ENCODE measurements around the gene ANKRD29. TPM values are rescaled to one million over a fixed set of nuclear protein-coding genes. Genes with fewer than 3 reads are reported as not detected.
"Not testable (repeated sequence)": the region's sequence is repeated elsewhere in the genome, so short reads cannot be mapped to it uniquely, and the experiment has no call there.

The ANKRD29 gene
- total RNA-seq, 1 donor from 2014 or later = 72.0 TPM

DNA sequence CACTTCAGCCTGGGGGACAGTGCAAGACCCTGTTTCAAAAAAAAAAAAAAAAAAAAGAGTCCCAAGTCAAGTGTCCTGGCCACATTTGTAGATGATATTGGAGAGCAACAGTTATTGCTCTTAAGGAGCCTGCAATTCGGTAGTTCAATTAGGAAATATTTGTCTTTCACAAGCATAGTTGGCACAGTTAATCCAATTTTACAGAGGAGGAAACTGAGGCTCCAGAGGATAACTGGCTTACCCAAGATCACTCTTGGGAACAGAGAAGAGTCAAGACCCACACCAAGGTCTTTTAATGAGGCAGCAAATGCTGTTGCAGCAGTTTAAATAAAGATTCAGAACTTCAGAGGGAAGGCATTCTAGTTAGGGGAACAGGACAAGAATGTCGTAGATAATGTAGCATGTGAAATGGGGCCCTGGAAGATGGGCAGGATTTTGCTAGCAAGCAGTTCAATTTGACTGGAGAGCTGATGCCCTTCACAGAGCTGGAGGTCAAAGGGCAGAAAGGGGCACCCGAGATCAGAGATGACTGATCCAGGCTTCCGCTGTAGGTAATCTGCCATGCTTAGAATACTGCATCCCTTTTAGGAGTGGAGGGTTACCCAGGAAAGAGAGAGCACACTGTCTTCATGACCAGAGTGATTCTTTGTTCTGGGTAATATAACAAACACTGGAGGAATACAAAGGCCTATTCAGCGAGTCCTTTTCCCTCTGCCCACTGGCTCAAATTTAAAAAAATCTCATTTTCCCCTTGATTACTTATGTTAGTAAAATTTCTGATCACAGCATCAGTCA lies 79.4 kb downstream of the ANKRD29 start:
- Histone ChIP-seq H3K27ac (no peak overlapping the region), H3K4me1 (peaks cover 52% of the 10 kb centered on the region), H3K4me3 (peak overlapping the region; percentile 95), H3K27me3 (no peaks in the 10 kb centered on the region), H3K9me3 (no peaks in the 10 kb centered on the region), H3K36me3 (no peaks in the 10 kb centered on the region)
- TF ChIP-seq, protein P1, sequence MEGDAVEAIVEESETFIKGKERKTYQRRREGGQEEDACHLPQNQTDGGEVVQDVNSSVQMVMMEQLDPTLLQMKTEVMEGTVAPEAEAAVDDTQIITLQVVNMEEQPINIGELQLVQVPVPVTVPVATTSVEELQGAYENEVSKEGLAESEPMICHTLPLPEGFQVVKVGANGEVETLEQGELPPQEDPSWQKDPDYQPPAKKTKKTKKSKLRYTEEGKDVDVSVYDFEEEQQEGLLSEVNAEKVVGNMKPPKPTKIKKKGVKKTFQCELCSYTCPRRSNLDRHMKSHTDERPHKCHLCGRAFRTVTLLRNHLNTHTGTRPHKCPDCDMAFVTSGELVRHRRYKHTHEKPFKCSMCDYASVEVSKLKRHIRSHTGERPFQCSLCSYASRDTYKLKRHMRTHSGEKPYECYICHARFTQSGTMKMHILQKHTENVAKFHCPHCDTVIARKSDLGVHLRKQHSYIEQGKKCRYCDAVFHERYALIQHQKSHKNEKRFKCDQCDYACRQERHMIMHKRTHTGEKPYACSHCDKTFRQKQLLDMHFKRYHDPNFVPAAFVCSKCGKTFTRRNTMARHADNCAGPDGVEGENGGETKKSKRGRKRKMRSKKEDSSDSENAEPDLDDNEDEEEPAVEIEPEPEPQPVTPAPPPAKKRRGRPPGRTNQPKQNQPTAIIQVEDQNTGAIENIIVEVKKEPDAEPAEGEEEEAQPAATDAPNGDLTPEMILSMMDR (IDR thresholded peaks at IDR 0.05) = no peak
- no peak for DNase-seq
- no peak for ATAC-seq
- intact Hi-C loops (cut with DNase I) = loop anchor here (5.0 kb wide), 1 partner anchor 61 kb away; no protein-coding TSS in a partner anchor

DNA sequence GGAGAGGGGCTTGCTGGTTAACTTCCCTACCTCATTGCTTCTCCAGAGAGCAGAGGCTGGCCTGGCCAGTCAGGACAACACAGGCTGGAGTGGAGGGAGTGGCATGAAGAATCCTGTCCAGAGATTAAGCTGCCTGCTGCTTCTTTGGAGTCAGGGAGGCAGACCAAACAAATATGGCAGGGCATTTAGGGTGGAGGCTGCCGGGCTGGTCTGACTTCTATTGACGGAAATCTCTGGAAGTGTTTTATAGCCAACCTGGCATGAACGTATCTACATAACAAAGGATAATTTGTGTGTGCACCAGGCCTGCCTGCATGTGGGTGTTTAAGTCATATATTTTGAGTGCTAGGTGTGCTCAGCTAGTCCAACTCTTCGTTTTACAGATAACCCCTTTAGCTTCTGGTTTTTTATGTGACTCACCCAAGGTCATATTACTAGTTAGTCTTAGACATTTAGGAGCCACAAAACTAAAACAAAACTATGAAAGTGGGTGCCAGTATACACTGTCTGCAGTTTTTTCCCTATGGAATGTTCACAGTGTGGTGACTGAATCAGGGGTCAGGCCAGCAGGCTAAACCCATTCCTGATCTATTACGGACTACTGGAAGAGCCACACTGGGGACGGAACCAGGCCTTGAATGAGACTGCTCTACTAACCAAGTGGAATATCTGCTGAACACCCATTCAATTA lies 81.9 kb downstream of the ANKRD29 start:
- Histone ChIP-seq H3K9me3 (no peaks in the 10 kb centered on the region), H3K27ac (no peak overlapping the region), H3K36me3 (peaks cover 9% of the 10 kb centered on the region), H3K4me1 (peaks cover 48% of the 10 kb centered on the region), H3K4me3 (no peak overlapping the region), H3K27me3 (no peaks in the 10 kb centered on the region)
- no peak for ATAC-seq
- no peak for DNase-seq
- TF ChIP-seq, protein P1 (IDR thresholded peaks at IDR 0.05) = no peak
- intact Hi-C loops (cut with DNase I) = loop anchor here (5.0 kb wide), 1 partner anchor 59 kb away; no protein-coding TSS in a partner anchor

DNA sequence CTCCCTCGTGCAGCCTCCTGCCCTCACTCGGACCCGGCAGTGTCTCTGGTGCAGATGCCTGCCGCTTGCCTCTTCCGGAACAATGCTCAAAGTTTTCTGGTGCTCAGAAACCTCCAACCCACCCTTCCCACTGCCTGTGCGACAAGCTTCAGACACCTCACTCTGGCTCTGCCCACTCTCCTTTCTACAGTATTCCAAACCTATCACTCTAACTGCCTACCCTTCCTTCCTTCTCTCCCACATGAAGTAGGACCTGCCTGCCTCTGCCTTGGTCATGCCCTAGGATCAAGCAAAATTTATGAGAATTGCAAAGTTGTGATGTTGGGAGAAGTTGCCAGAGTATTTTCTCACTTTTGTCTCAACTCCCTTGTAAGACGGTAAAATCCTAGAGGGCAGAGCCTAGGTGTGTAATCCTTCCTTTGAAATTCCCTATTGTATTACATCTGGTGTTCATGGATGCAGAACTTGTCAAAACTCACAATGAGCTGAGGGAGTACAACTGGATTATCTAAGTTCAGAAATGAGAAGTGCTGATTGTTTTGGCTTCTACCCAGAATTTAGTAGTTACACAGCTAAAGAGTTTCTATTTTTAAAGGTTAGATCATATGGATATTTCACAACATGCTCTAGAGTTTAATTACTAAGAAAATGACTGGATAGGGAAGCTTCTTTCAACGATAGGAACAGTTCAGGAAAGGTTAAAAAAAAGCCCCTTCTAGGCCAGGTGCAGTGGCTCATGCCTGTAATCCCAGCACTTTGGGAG lies 83.6 kb downstream of the ANKRD29 start:
- ATAC-seq (peak; percentile 62), DNase-seq (no peak)
- Histone ChIP-seq H3K9me3 (no peaks in the 10 kb centered on the region), H3K4me1 (peaks cover 47% of the 10 kb centered on the region), H3K27me3 (no peaks in the 10 kb centered on the region), H3K4me3 (no peak overlapping the region), H3K36me3 (peaks cover 18% of the 10 kb centered on the region), H3K27ac (no peak overlapping the region)
- TF ChIP-seq, protein P1 (IDR thresholded peaks at IDR 0.05) = no peak
- intact Hi-C loops (cut with DNase I) = no loop called here

DNA sequence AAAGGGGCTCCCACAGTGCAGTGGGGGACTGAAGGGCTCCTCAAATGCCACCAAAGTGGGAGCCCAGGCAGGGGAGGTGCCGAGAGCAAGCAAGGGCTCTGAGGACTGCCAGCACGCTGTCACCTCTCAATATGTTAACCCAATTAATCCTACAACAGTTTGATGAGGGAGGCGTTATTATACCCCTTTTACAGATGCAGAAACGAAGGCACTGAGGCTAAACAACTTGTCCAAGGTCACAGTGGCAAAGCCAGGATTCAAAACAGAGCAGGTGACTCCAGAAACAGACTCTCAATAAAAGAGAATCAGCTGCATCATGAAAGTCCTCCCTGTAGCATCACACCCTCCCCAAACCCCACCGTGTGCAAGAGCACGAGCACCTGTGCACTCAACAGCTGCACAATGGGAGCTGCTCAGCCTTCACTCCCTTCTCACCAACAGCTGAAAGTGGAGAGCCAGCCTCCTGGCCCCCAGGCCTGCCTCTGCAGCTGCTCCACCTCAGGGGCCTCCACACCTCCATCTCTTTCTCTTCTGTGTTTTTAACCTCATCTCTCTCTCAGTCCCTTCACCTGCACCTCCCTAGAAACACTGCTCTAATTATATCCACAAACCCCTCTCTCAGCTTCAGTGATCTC lies 84.5 kb downstream of the ANKRD29 start:
- no peak overlapping the region for H3K27ac ChIP-seq
- no peak for ATAC-seq

DNA sequence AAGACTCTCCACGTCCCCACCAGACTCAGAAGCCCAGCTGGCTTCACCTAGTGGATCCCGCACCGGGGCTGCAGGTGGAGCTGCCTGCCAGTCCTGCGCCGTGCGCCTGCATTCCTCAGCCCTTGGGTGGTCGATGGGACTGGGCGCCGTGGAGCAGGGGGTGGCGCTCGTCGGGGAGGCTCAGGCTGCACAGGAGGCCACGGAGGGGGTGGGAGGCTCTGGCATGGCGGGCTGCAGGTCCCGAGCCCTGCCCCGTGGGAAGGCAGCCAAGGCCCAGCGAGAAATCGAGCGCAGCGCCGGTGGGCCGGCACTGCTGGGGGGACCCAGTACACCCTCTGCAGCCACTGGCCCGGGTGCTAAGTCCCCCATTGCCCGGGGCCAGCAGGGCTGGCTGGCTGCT lies 85.2 kb downstream of the ANKRD29 start:
- H3K9me3 ChIP-seq; H3K27me3 ChIP-seq; intact Hi-C loops (cut with DNase I); ATAC-seq; H3K27ac ChIP-seq; DNase-seq; H3K4me3 ChIP-seq: not testable (repeated sequence)
- H3K36me3 ChIP-seq = peaks cover 27% of the 10 kb centered on the region
- peaks cover 51% of the 10 kb centered on the region for H3K4me1 ChIP-seq

More for the DNA sequence above, 84.5 kb downstream of the ANKRD29 start:
- peaks cover 47% of the 10 kb centered on the region for H3K4me1 ChIP-seq
- H3K4me3 ChIP-seq = no peak overlapping the region
- intact Hi-C loops (cut with DNase I) = no loop called here
- no peak for DNase-seq
- TF ChIP-seq, protein P1 (IDR thresholded peaks at IDR 0.05) = no peak
- H3K36me3 ChIP-seq = peaks cover 20% of the 10 kb centered on the region
- no peaks in the 10 kb centered on the region for H3K27me3 ChIP-seq
- no peaks in the 10 kb centered on the region for H3K9me3 ChIP-seq

Measured in upper lobe of right lung (tissue), 1 donor.